ENCODE data around the gene KCNC1. TPM values are rescaled to one million over a fixed set of nuclear protein-coding genes. Genes with fewer than 3 reads are reported as not detected.
A peak's percentile ranks its signal among the peaks of the same experiment; 100 is the strongest.

KCNC1 gene
- total and polyA plus RNA-seq, 2 experiments from 2014 or later = 0.11 TPM; not detected in 1

GRCh38 chr11:17760102-17761029, 25.8 kb downstream of the KCNC1 start:
- Mint-ChIP-seq H3K36me3 (ENCODE audit: low read depth) (no peaks in the 10 kb centered on the region), H3K9me3 (no peaks in the 10 kb centered on the region), H3K27ac (no peak overlapping the region), H3K4me1 (peaks cover 2% of the 10 kb centered on the region; the same call in 2 of the 3 replicates), H3K4me3 (no peak overlapping the region), H3K27me3 (ENCODE audit: insufficient read depth, low read depth, poor library complexity) (peaks cover 4% of the 10 kb centered on the region)
- Histone ChIP-seq H3K4me2 (no peak overlapping the region), H3F3A (replicated peaks; ENCODE audit: low read depth) (no peaks in the 10 kb centered on the region), H3K79me2 (replicated peaks; ENCODE audit: insufficient read depth) (no peaks in the 10 kb centered on the region), H3K9me2 (ENCODE audit: insufficient read depth) (no peaks in the 10 kb centered on the region), H3K27me3 (ENCODE audit: insufficient read depth) (no peaks in the 10 kb centered on the region), H3K27ac (ENCODE audit: low read depth) (no peak overlapping the region), H3K4me3 (no peak overlapping the region), H2AFZ (no peak overlapping the region), H4K20me1 (replicated peaks; ENCODE audit: insufficient read depth) (no peaks in the 10 kb centered on the region), H3K36me3 (ENCODE audit: insufficient read depth) (no peaks in the 10 kb centered on the region), H3K4me1 (ENCODE audit: insufficient read depth) (no peaks in the 10 kb centered on the region)
- peak; percentile 99 for ATAC-seq
- peak; percentile 92 for DNase-seq (ENCODE audit: low spot score)
- TF ChIP-seq CTCF (conservative IDR thresholded peaks at IDR 0.05; ENCODE audit: low read depth in 2 of 2) = peak; percentile 81 to 94
- TF ChIP-seq POLR2AphosphoS5 (IDR thresholded peaks at IDR 0.05; ENCODE audit: low read depth) = no peak

- Histone ChIP-seq H3K9me2 (ENCODE audit: insufficient read depth) (no peaks in the 10 kb centered on the region), H3K4me3 (no peak overlapping the region), H3K27me3 (ENCODE audit: insufficient read depth) (no peaks in the 10 kb centered on the region), H4K20me1 (replicated peaks; ENCODE audit: insufficient read depth) (no peaks in the 10 kb centered on the region), H2AFZ (no peak overlapping the region), H3K4me1 (ENCODE audit: insufficient read depth) (no peaks in the 10 kb centered on the region), H3K36me3 (ENCODE audit: insufficient read depth) (no peaks in the 10 kb centered on the region), H3K4me2 (no peak overlapping the region), H3F3A (replicated peaks; ENCODE audit: low read depth) (no peaks in the 10 kb centered on the region), H3K27ac (ENCODE audit: low read depth) (no peak overlapping the region), H3K79me2 (replicated peaks; ENCODE audit: insufficient read depth) (no peaks in the 10 kb centered on the region)
- Mint-ChIP-seq H3K36me3 (ENCODE audit: low read depth) (no peaks in the 10 kb centered on the region), H3K4me1 (peaks cover 2% of the 10 kb centered on the region; the same call in 2 of the 3 replicates), H3K9me3 (no peaks in the 10 kb centered on the region), H3K4me3 (no peak overlapping the region), H3K27me3 (ENCODE audit: insufficient read depth, low read depth, poor library complexity) (peaks cover 2% of the 10 kb centered on the region), H3K27ac (no peak overlapping the region)
- ATAC-seq = no peak
- TF ChIP-seq CTCF (conservative IDR thresholded peaks at IDR 0.05; ENCODE audit: low read depth in 2 of 2) = peak in 1 of 2 experiments; percentile 22; a peak in 1 of 4 replicates
- no peak for TF ChIP-seq ZNF114 (CRISPR knock-in tag; IDR thresholded peaks at IDR 0.05)
- TF ChIP-seq ZNF331 (CRISPR knock-in tag; IDR thresholded peaks at IDR 0.05; ENCODE audit: low read depth) = no peak
- no peak for DNase-seq (ENCODE audit: low spot score)
These were observed 27.9 kb downstream of the KCNC1 start for GRCh38 chr11:17762309-17762974.

All from GM23338 (cell line).